GM23338 (cell line): ENCODE results near the gene SEMA6B. TPM values are rescaled to one million over a fixed set of nuclear protein-coding genes. Genes with fewer than 3 reads are reported as not detected.
"Not testable (repeated sequence)": the region's sequence is repeated elsewhere in the genome, so short reads cannot be mapped to it uniquely, and the experiment has no call there.

ENCODE experiments used
- ATAC-seq: fragments of 200-7000 bp; cut with Tn5 transposase; 3 replicates; pipeline ENCODE4 v1.9.1; 2020
- DNase-seq: peaks from one replicate; pipeline ENCODE4 v3.0.0-alpha.2; 2015; ENCODE audit warnings: low spot score
- H2AFZ ChIP-seq: fragments of 200-600 bp; sonication (generic); 2 replicates; pipeline ENCODE4 v1.8.0; 2016; ENCODE audit warnings: antibody characterized with exemption, mild to moderate bottlenecking, moderate library complexity
- H3F3A ChIP-seq: fragments of 200-600 bp; sonication (generic); replicated peaks from 2 replicates; pipeline ENCODE4 v1.8.0; 2017; ENCODE audit warnings: antibody characterized with exemption, mixed run types, low read depth
- H3K27ac ChIP-seq: fragments of 200-600 bp; sonication (generic); 2 replicates; pipeline ENCODE4 v1.6.1; 2016; ENCODE audit warnings: low read depth
- H3K27me3 ChIP-seq: fragments of 200-600 bp; sonication (generic); 2 replicates; pipeline ENCODE4 v1.8.0; 2016; ENCODE audit warnings: mild to moderate bottlenecking, mixed run types, moderate library complexity; ENCODE audit not compliant: insufficient read depth
- H3K36me3 ChIP-seq: fragments of 200-600 bp; sonication (generic); 2 replicates; pipeline ENCODE4 v1.8.0; 2016; ENCODE audit warnings: mild to moderate bottlenecking; ENCODE audit not compliant: insufficient read depth
- H3K4me1 ChIP-seq: fragments of 200-600 bp; sonication (generic); 2 replicates; pipeline ENCODE4 v1.8.0; 2016; ENCODE audit warnings: mild to moderate bottlenecking, moderate library complexity; ENCODE audit not compliant: insufficient read depth
- H3K4me2 ChIP-seq: fragments of 200-600 bp; sonication (generic); 2 replicates; pipeline ENCODE4 v1.7.1; 2017; ENCODE audit warnings: mixed run types
- H3K4me3 ChIP-seq: fragments of 200-600 bp; sonication (generic); 2 replicates; pipeline ENCODE4 v1.6.1; 2016; ENCODE audit warnings: mixed run types
- H3K79me2 ChIP-seq: fragments of 200-600 bp; sonication (generic); replicated peaks from 2 replicates; pipeline ENCODE4 v1.8.0; 2017; ENCODE audit warnings: mild to moderate bottlenecking; ENCODE audit not compliant: insufficient read depth
- H3K9me2 ChIP-seq: fragments of 200-600 bp; sonication (generic); 2 replicates; pipeline ENCODE4 v1.8.0; 2017; ENCODE audit not compliant: insufficient read depth
- H4K20me1 ChIP-seq: fragments of 200-600 bp; sonication (generic); replicated peaks from 2 replicates; pipeline ENCODE4 v1.8.0; 2017; ENCODE audit warnings: mild to moderate bottlenecking; ENCODE audit not compliant: insufficient read depth
- H3K27ac Mint-ChIP-seq: 2 replicates; pipeline ENCODE4 v1.8.0; 2020; ENCODE audit warnings: inconsistent platforms, mild to moderate bottlenecking, moderate library complexity, mixed read lengths
- H3K27me3 Mint-ChIP-seq: 3 replicates; pipeline ENCODE4 v1.8.0; 2022; ENCODE audit warnings: low read depth, mild to moderate bottlenecking, moderate library complexity, mixed read lengths, inconsistent platforms; ENCODE audit not compliant: insufficient read depth, poor library complexity
- H3K36me3 Mint-ChIP-seq: 3 replicates; pipeline ENCODE4 v1.8.0; 2021; ENCODE audit warnings: low read depth, mild to moderate bottlenecking, inconsistent platforms, moderate library complexity, mixed read lengths
- H3K4me1 Mint-ChIP-seq: 3 replicates; pipeline ENCODE4 v1.8.0; 2020; ENCODE audit warnings: mild to moderate bottlenecking, inconsistent platforms, mixed read lengths
- H3K4me3 Mint-ChIP-seq: 3 replicates; pipeline ENCODE4 v1.8.0; 2021; ENCODE audit warnings: moderate library complexity, mild to moderate bottlenecking, inconsistent platforms, mixed read lengths
- H3K9me3 Mint-ChIP-seq: 3 replicates; pipeline ENCODE4 v1.8.0; 2020; ENCODE audit warnings: moderate library complexity, mild to moderate bottlenecking, inconsistent platforms, mixed read lengths
- CREB1 ChIP-seq: fragments of 250-450 bp; sonication (Bioruptor Pico); IDR thresholded peaks from 2 replicates; pipeline ENCODE4 v1.5.0; 2020; ENCODE audit warnings: low read depth, mild to moderate bottlenecking, moderate library complexity
- ZNF331 ChIP-seq: fragments of 250-450 bp; sonication (Bioruptor Pico); IDR thresholded peaks from 2 replicates; pipeline ENCODE4 v1.5.0; 2020; ENCODE audit warnings: low read depth, mild to moderate bottlenecking, moderate library complexity
- polyA plus RNA-seq: library from polyadenylated mRNA; unstranded; fragments of >200 nt; fragmentation: Nextera tagmentation; extraction: Ambion mirVana; gene quantifications from 2 replicates; pipeline ENCODE4 v1.2.1, GENCODE V29; 2016
- total RNA-seq: library from RNA; depleted of rRNA; stranded (reverse); fragments of >200 nt; shearing (Covaris generic); gene quantifications from 2 replicates; pipeline ENCODE4 v1.2.3, GENCODE V29; 2014
- TF ChIP-seq, protein P1 (sequence below): IDR thresholded peaks from one replicate; pipeline ENCODE4 v1.6.1; 2018; ENCODE audit warnings: antibody characterized with exemption; ENCODE audit not compliant: unreplicated experiment

SEMA6B gene
- total and polyA plus RNA-seq, 2 experiments from 2014 or later = 5.3 to 42.7 TPM

DNA sequence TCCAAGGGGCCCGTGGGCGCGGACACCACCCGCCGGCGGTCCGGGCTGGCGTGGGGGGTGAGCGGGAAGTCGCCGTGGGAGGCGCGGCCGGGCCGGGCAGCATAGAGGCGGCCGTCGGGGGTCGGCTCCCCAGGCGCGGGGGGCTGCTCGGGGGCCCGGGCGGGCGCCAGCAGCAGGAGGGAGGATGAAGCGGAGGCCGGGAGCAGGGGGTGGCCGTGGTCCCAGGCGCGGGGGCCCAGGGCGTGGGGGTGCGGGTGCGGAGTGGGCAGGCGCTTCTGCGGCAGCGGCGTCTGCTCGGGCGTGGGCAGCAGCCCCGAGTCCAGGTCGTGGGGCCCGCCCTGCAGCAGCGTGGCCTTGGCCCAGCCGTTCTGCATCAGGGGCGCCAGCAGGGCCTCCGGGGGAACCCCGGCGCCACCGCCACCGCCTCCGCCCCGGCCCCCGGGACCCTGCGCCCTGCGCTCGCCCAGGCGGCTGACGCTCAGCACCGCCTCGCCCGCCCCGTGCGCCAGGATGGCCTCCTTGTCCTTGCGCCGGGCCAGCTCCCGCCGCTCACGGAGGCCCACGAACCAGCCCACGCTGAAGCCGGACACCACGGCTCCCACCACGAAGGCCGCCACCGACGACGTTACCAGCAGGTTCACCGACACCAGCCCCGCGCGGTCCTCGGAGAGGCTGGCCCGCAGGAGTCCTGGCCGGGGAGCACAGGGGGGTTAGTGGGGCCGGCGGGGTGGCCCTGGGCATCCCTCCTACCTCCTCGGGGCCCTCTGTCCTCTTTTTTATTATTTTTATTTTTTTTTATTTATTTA, 15.4 kb downstream of the SEMA6B start (continued):
- no peak for TF ChIP-seq ZNF331 (CRISPR knock-in tag)
- TF ChIP-seq CREB1 = no peak

- Mint-ChIP-seq H3K9me3 (peaks cover 6% of the 10 kb centered on the region; the same call in 1 of the 3 replicates), H3K4me3 (no peak overlapping the region), H3K4me1 (peaks cover 10% of the 10 kb centered on the region), H3K27me3 (peaks cover 11% of the 10 kb centered on the region), H3K36me3 (peaks cover 3% of the 10 kb centered on the region; the same call in 2 of the 3 replicates), H3K27ac (no peak overlapping the region)
- no peak overlapping the region for H2AFZ ChIP-seq
- H3K4me1 ChIP-seq = no peaks in the 10 kb centered on the region; the same call in 1 of the 2 replicates
- no peak for DNase-seq
- no peak overlapping the region for H3K4me2 ChIP-seq
- H3K36me3 ChIP-seq = no peaks in the 10 kb centered on the region
- no peaks in the 10 kb centered on the region for H3K27me3 ChIP-seq
- no peaks in the 10 kb centered on the region for H3K79me2 ChIP-seq
- no peak for TF ChIP-seq CREB1
- TF ChIP-seq, protein P1, sequence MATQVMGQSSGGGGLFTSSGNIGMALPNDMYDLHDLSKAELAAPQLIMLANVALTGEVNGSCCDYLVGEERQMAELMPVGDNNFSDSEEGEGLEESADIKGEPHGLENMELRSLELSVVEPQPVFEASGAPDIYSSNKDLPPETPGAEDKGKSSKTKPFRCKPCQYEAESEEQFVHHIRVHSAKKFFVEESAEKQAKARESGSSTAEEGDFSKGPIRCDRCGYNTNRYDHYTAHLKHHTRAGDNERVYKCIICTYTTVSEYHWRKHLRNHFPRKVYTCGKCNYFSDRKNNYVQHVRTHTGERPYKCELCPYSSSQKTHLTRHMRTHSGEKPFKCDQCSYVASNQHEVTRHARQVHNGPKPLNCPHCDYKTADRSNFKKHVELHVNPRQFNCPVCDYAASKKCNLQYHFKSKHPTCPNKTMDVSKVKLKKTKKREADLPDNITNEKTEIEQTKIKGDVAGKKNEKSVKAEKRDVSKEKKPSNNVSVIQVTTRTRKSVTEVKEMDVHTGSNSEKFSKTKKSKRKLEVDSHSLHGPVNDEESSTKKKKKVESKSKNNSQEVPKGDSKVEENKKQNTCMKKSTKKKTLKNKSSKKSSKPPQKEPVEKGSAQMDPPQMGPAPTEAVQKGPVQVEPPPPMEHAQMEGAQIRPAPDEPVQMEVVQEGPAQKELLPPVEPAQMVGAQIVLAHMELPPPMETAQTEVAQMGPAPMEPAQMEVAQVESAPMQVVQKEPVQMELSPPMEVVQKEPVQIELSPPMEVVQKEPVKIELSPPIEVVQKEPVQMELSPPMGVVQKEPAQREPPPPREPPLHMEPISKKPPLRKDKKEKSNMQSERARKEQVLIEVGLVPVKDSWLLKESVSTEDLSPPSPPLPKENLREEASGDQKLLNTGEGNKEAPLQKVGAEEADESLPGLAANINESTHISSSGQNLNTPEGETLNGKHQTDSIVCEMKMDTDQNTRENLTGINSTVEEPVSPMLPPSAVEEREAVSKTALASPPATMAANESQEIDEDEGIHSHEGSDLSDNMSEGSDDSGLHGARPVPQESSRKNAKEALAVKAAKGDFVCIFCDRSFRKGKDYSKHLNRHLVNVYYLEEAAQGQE = no peak
- no peaks in the 10 kb centered on the region for H3F3A ChIP-seq
- no peak for ATAC-seq
- no peaks in the 10 kb centered on the region for H4K20me1 ChIP-seq
- no peak overlapping the region for H3K27ac ChIP-seq
- no peak overlapping the region for H3K4me3 ChIP-seq
- no peaks in the 10 kb centered on the region for H3K9me2 ChIP-seq
These were observed 16.3 kb downstream of the SEMA6B start for GRCh38 chr19:4542896-4543841.

DNA sequence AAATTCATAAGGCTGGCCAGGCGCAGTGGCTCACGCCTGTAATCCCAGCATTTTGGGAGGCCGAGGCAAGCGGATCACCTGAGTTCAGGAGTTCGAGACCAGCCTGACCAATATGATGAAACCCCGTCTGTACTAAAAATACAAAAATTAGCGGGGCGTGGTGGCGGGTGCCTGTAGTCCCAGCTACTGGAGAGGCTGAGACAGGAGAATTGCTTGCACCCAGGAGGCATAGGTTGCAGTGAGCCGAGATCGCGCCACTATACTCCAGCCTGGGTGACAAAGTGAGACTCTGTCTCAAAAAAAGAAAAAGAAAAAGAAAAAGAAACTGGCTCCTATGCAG, 17.7 kb downstream of the SEMA6B start:
- not testable (repeated sequence) for H3K4me1 ChIP-seq, ATAC-seq, H3K27me3 Mint-ChIP-seq

More for the DNA sequence above, 17.7 kb downstream of the SEMA6B start:
- H3K4me3 Mint-ChIP-seq, H3K27ac Mint-ChIP-seq, H3K36me3 ChIP-seq, H4K20me1 ChIP-seq, H3K4me3 ChIP-seq, DNase-seq, H3K4me2 ChIP-seq, H3F3A ChIP-seq, H3K36me3 Mint-ChIP-seq, H3K27ac ChIP-seq, H3K79me2 ChIP-seq, H3K27me3 ChIP-seq, H3K9me3 Mint-ChIP-seq, H2AFZ ChIP-seq, H3K9me2 ChIP-seq: not testable (repeated sequence)
- H3K4me1 Mint-ChIP-seq = peaks cover 10% of the 10 kb centered on the region
